Kidney epithelial cell (primary cell): ENCODE results near the gene EPHA10. TPM values are rescaled to one million over a fixed set of nuclear protein-coding genes. Genes with fewer than 3 reads are reported as not detected.

ENCODE experiments used
- DNase-seq: peaks from one replicate; pipeline ENCODE4 v3.0.0-alpha.2; 2010; ENCODE audit warnings: low read depth
- H3K27me3 ChIP-seq: 2 replicates; pipeline ENCODE4 v1.6.0; 2011; ENCODE audit warnings: low read length; ENCODE audit not compliant: control insufficient read depth, insufficient read depth
- H3K36me3 ChIP-seq: 2 replicates; pipeline ENCODE4 v1.5.1; 2011; ENCODE audit warnings: low read length; ENCODE audit not compliant: control insufficient read depth, insufficient read depth
- H3K4me3 ChIP-seq: 2 replicates; pipeline ENCODE4 v1.5.1; 2011; ENCODE audit warnings: low read depth, mild to moderate bottlenecking, control low read depth, low read length
- total RNA-seq: library from RNA; depleted of rRNA; stranded (reverse); fragments of >200 nt; gene quantifications from 2 replicates; pipeline ENCODE4 v1.2.3, GENCODE V29; 2015
- TF ChIP-seq, protein P1 (sequence below): IDR thresholded peaks from 2 replicates; pipeline ENCODE4 v1.5.1; 2011; ENCODE audit warnings: mild to moderate bottlenecking, moderate library complexity, low read length, control low read depth, inconsistent platforms; ENCODE audit not compliant: insufficient read depth, poor library complexity, severe bottlenecking

The EPHA10 gene
- total RNA-seq, 1 donor from 2014 or later = 0.13 TPM

DNA sequence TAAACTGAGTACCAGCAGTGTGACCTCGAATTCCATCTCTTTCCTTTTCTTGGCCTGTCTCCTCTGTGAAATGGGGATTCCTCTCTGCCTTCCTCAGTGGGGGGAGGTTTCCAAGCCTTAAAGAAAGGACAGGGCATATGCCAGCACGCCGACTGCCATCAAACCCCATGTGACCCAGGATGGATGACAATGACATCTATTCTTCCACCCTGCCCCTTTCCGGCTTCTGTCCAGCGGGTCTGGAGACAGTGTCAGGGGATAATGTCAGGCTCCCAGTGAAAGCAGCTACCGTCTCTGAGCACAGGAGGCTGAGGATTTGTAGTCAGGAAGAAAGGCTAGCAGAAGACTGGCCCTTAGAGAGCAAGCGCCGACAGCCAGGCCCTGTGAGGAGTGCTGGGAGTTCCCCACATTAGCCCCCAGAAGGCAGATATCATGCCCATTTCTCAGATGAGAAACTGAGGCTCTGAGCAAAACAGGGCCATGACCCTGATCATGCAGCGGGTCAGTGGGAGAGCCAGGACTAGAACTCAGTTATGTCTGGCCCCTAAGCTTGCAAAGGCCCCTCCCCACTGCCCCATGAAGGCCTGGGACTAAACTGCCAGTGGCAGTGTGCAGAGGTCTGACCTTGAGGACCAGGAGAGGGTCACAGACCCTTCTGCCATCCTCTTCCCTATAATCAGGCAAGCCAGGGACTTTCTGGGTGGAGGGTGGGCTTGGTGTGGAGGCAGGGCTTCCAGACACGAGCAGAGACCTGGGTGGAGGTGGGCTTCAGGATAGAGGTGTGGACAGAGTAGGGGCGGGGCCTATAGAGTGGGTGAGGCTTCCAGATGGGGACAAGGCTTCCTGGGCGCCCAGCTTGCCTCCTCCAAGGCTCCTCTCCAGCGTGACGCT lies 42.5 kb downstream of the EPHA10 start:
- no peak for DNase-seq
- H3K36me3 ChIP-seq = no peaks in the 10 kb centered on the region
- H3K27me3 ChIP-seq = peaks cover 14% of the 10 kb centered on the region
- TF ChIP-seq, protein P1, sequence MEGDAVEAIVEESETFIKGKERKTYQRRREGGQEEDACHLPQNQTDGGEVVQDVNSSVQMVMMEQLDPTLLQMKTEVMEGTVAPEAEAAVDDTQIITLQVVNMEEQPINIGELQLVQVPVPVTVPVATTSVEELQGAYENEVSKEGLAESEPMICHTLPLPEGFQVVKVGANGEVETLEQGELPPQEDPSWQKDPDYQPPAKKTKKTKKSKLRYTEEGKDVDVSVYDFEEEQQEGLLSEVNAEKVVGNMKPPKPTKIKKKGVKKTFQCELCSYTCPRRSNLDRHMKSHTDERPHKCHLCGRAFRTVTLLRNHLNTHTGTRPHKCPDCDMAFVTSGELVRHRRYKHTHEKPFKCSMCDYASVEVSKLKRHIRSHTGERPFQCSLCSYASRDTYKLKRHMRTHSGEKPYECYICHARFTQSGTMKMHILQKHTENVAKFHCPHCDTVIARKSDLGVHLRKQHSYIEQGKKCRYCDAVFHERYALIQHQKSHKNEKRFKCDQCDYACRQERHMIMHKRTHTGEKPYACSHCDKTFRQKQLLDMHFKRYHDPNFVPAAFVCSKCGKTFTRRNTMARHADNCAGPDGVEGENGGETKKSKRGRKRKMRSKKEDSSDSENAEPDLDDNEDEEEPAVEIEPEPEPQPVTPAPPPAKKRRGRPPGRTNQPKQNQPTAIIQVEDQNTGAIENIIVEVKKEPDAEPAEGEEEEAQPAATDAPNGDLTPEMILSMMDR = no peak
- no peak overlapping the region for H3K4me3 ChIP-seq

- TF ChIP-seq, protein P1 = no peak
- DNase-seq = no peak
- H3K27me3 ChIP-seq = peaks cover 7% of the 10 kb centered on the region
- H3K36me3 ChIP-seq = no peaks in the 10 kb centered on the region
- no peak overlapping the region for H3K4me3 ChIP-seq
These were observed 43.4 kb downstream of the EPHA10 start for GRCh38 chr1:37721565-37721964.

- Histone ChIP-seq H3K4me3 (no peak overlapping the region), H3K27me3 (peaks cover 2% of the 10 kb centered on the region), H3K36me3 (no peaks in the 10 kb centered on the region)
- DNase-seq = no peak
- TF ChIP-seq, protein P1 = no peak
These were observed 44.4 kb downstream of the EPHA10 start for GRCh38 chr1:37720231-37721130.

DNA sequence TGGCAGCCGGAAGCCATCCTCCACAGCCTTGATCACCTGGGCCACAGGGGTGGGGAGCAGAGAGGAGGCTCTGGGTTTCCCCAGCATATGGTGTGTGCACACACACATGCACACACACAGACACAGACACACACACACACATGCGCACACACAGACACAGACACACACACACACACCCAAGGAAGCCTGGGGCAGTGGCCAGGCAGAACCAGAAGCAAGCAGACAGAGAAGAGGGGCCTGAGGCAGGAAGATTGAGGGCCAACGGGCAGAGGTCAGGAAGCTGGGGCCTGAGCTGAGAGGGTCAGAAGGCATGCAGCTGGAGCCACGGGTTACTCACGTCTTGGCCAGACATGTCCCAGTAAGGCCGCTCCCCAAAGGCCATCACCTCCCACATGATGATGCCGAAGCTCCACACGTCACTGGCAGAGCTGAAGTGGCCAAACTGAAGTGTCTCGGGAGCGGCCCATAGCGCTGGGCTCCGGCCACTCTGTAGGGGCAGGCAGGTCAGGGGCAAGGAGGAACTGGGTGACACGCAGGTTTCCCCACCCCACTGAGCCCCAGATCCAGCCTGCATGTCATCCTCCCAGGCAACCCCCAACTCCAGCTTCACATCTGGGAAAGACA lies 45.2 kb downstream of the EPHA10 start:
- TF ChIP-seq, protein P1 = no peak
- H3K36me3 ChIP-seq = no peaks in the 10 kb centered on the region
- no peak for DNase-seq
- H3K27me3 ChIP-seq = peaks cover 2% of the 10 kb centered on the region
- H3K4me3 ChIP-seq = no peak overlapping the region

- Histone ChIP-seq H3K4me3 (no peak overlapping the region), H3K27me3 (peaks cover 2% of the 10 kb centered on the region), H3K36me3 (no peaks in the 10 kb centered on the region)
- DNase-seq = no peak
- TF ChIP-seq, protein P1 = no peak
These were observed 45.9 kb downstream of the EPHA10 start for GRCh38 chr1:37718901-37719571.
